ENCODE measurements around the gene CDC42BPB.

- TF ChIP-seq, protein P1, sequence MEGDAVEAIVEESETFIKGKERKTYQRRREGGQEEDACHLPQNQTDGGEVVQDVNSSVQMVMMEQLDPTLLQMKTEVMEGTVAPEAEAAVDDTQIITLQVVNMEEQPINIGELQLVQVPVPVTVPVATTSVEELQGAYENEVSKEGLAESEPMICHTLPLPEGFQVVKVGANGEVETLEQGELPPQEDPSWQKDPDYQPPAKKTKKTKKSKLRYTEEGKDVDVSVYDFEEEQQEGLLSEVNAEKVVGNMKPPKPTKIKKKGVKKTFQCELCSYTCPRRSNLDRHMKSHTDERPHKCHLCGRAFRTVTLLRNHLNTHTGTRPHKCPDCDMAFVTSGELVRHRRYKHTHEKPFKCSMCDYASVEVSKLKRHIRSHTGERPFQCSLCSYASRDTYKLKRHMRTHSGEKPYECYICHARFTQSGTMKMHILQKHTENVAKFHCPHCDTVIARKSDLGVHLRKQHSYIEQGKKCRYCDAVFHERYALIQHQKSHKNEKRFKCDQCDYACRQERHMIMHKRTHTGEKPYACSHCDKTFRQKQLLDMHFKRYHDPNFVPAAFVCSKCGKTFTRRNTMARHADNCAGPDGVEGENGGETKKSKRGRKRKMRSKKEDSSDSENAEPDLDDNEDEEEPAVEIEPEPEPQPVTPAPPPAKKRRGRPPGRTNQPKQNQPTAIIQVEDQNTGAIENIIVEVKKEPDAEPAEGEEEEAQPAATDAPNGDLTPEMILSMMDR (optimal IDR thresholded peaks at IDR 0.05 in 1 of 3, IDR thresholded peaks at IDR 0.05 in 1 of 3, conservative IDR thresholded peaks at IDR 0.05 in 1 of 3; ENCODE audit: extremely low read depth in 1 of 3, insufficient read depth in 2 of 3, low read length in 3 of 3) = no peak
- TF ChIP-seq EZH2 (IDR thresholded peaks at IDR 0.05; ENCODE audit: low read length) = no peak
These were observed 95.2 kb downstream of the CDC42BPB start for GRCh38 chr14:102962111-102962627.
